Tibial nerve (tissue), 4 donors: ENCODE results near the gene RAB11FIP3. TPM values are rescaled to one million over a fixed set of nuclear protein-coding genes. Genes with fewer than 3 reads are reported as not detected.

Experiments
- DNase-seq, 2 donors: peaks; one replicate each; pipeline ENCODE4 v3.0.0-alpha.2; 2019; ENCODE audit warnings: low spot score in 2 of 2
- H3K27ac ChIP-seq, 4 donors: fragments of 200-600 bp; sonication (generic) in 3 of 4; one replicate each; pipeline ENCODE4 v1.5.1; 2017 to 2019; ENCODE audit warnings: mild to moderate bottlenecking in 1 of 4
- H3K27me3 ChIP-seq, 2 donors: fragments of 200-600 bp; sonication (generic) in 1 of 2; one replicate each; pipeline versions ENCODE4 v1.5.1 to v1.6.0; 2017 to 2019
- H3K36me3 ChIP-seq, 3 donors: fragments of 200-600 bp; sonication (generic); one replicate each; pipeline ENCODE4 v1.5.1; 2018 to 2019
- H3K4me1 ChIP-seq, 4 donors: fragments of 200-600 bp; sonication (generic) in 3 of 4; one replicate each; pipeline ENCODE4 v1.5.1; 2017 to 2019
- H3K4me3 ChIP-seq, 4 donors: fragments of 200-600 bp; sonication (generic) in 3 of 4; one replicate each; pipeline ENCODE4 v1.5.1; 2017 to 2019; ENCODE audit warnings: mild to moderate bottlenecking in 1 of 4, moderate library complexity in 1 of 4
- H3K9me3 ChIP-seq, 4 donors: fragments of 200-600 bp; sonication (generic) in 3 of 4; one replicate each; pipeline ENCODE4 v1.5.1; 2017 to 2019
- CTCF ChIP-seq, 5 experiments: fragments of 200-600 bp in 3 of 5; fragments of 450-650 bp in 2 of 5; sonication (generic) in 3 of 5; IDR thresholded peaks; one replicate each; pipeline ENCODE4 v1.5.1; 2016 to 2019; ENCODE audit warnings: antibody characterized with exemption in 5 of 5, mild to moderate bottlenecking in 3 of 5, moderate library complexity in 2 of 5
- EP300 ChIP-seq, 2 donors: sonication (generic); formaldehyde crosslinking; IDR thresholded peaks; one replicate each; pipeline ENCODE4 v1.6.1; 2017; ENCODE audit warnings: antibody characterized with exemption in 2 of 2, mild to moderate bottlenecking in 1 of 2
- POLR2A ChIP-seq, 2 donors: fragments of 450-650 bp; IDR thresholded peaks; one replicate each; pipeline ENCODE4 v1.6.1; 2017; ENCODE audit warnings: antibody characterized with exemption in 2 of 2, mild to moderate bottlenecking in 2 of 2, moderate library complexity in 2 of 2
- WGBS, 2 donors: methylation state at CpG; one replicate each; pipeline ENCODE4 v1.1.5; 2018; 5-methylcytosine and 5-hydroxymethylcytosine counted together
- total RNA-seq, 4 donors: library from RNA; depleted of rRNA; stranded (reverse); fragments of >200 nt; gene quantifications; one replicate each; pipeline ENCODE4 v1.1.0, GENCODE V29; 2016

The RAB11FIP3 gene
- total RNA-seq, 4 donors from 2014 or later = 30.2 to 128 (median 54.6) TPM

GRCh38 chr16:397135-397661, 28.3 kb upstream of the RAB11FIP3 start, which contains the start of gene NME4:
Gene NME4 (plus strand): TSS chr16:397199. CDS start chr16:397223, 24 bp downstream.
- Histone ChIP-seq H3K4me1 (peaks cover 0 to 43% (median 12%) of the 10 kb centered on the region in 4 donors), H3K4me3 (peak within 1 kb of the TSS; percentile 41 to 83 (median 52)), H3K27ac (peak within 1 kb of the TSS; percentile 41 to 92 (median 82)), H3K27me3 (no peaks in the 10 kb centered on the region), H3K9me3 (no peaks in the 10 kb centered on the region), H3K36me3 (no peaks in the 10 kb centered on the region)
- no peak for DNase-seq
- TF ChIP-seq EP300 (IDR thresholded peaks at IDR 0.05) = no peak
- no peak for TF ChIP-seq CTCF (IDR thresholded peaks at IDR 0.05)
- no peak for TF ChIP-seq POLR2A (IDR thresholded peaks at IDR 0.05)
- WGBS, 2 donors = 0% methylated on average over 2 of the region's 75 CpGs; no CpG with 5 or more reads in 1 of the 2 donors

GRCh38 chr16:397736-398332, 27.6 kb upstream of the RAB11FIP3 start:
- DNase-seq = peak; percentile 56 to 63
- WGBS, 2 donors = 20 to 36% methylated on average over 18 to 23 of the region's 29 CpGs
- TF ChIP-seq CTCF (IDR thresholded peaks at IDR 0.05) (peak; percentile 35 to 83 (median 49)), POLR2A (IDR thresholded peaks at IDR 0.05) (no peak)
- Histone ChIP-seq H3K4me1 (peaks cover 0 to 49% (median 14%) of the 10 kb centered on the region in 4 donors), H3K27ac (peak overlapping the region in 3 of 4 donors; percentile 79 to 92 (median 81)), H3K27me3 (no peaks in the 10 kb centered on the region), H3K9me3 (no peaks in the 10 kb centered on the region), H3K4me3 (peak overlapping the region; percentile 41 to 83 (median 52)), H3K36me3 (no peaks in the 10 kb centered on the region)

- H3K4me3 ChIP-seq = no peak overlapping the region
- peaks cover 0 to 49% (median 14%) of the 10 kb centered on the region in 4 donors for H3K4me1 ChIP-seq
- H3K9me3 ChIP-seq = no peaks in the 10 kb centered on the region
- no peaks in the 10 kb centered on the region for H3K36me3 ChIP-seq
- DNase-seq = no peak
- H3K27ac ChIP-seq = peak overlapping the region in 2 of 4 donors; percentile 79 to 92
- WGBS, 2 donors = 77 to 87% methylated on average over 4 to 20 of the region's 24 CpGs
- no peaks in the 10 kb centered on the region for H3K27me3 ChIP-seq
- TF ChIP-seq POLR2A (IDR thresholded peaks at IDR 0.05) (no peak), EP300 (IDR thresholded peaks at IDR 0.05) (no peak), CTCF (IDR thresholded peaks at IDR 0.05) (no peak)
Observed at GRCh38 chr16:398561-399339, 26.7 kb upstream of the RAB11FIP3 start.

- H3K27me3 ChIP-seq = no peaks in the 10 kb centered on the region
- WGBS, 2 donors = 82 to 85% methylated on average over 11 to 19 of the region's 22 CpGs
- no peak for DNase-seq
- no peak overlapping the region for H3K27ac ChIP-seq
- TF ChIP-seq CTCF (IDR thresholded peaks at IDR 0.05) (no peak), POLR2A (IDR thresholded peaks at IDR 0.05) (no peak), EP300 (IDR thresholded peaks at IDR 0.05) (no peak)
- H3K4me3 ChIP-seq = no peak overlapping the region
- H3K9me3 ChIP-seq = no peaks in the 10 kb centered on the region
- H3K4me1 ChIP-seq = peaks cover 0 to 49% (median 14%) of the 10 kb centered on the region in 4 donors
- H3K36me3 ChIP-seq = no peaks in the 10 kb centered on the region
Observed at GRCh38 chr16:399340-400019, 26.0 kb upstream of the RAB11FIP3 start.
